Measurements from ENCODE around the gene TMEM81. TPM values are rescaled to one million over a fixed set of nuclear protein-coding genes. Genes with fewer than 3 reads are reported as not detected.

The TMEM81 gene
- total RNA-seq, result 1.1 and 2.5 TPM in 2 replicates

GRCh38 chr1:205084360-205084759 lies at the start of gene TMEM81:
Gene TMEM81, minus strand, starts transcription at chr1:205084460. Its CDS starts 140 bp downstream, at chr1:205084320.

GRCh38 chr1:205121660-205122488 lies 37.6 kb upstream of the TMEM81 start, which contains the start of gene RBBP5:
Gene RBBP5, minus strand, starts transcription at chr1:205121978. Its CDS starts 105 bp downstream, at chr1:205121873.

GRCh38 chr1:205042911-205043806 lies 41.1 kb downstream of the TMEM81 start, which contains the start of gene CNTN2:
Gene CNTN2, plus strand, starts transcription at chr1:205043212. Its CDS starts 9,974 bp downstream, at chr1:205053186.

Other genes with a start within 250 kb of the TMEM81 start
- gene NFASC, start 213.6 kb downstream of the TMEM81 start, total RNA-seq, result 25.7 and 32.7 TPM in 2 replicates
- not detected in 2 replicates for gene CNTN2, start 41.2 kb downstream of the TMEM81 start, total RNA-seq
- 14.8 and 20.4 TPM in 2 replicates for gene RBBP5, start 37.5 kb upstream of the TMEM81 start, total RNA-seq
- 19.2 and 19.8 TPM in 2 replicates for gene DSTYK, start 127.2 kb upstream of the TMEM81 start, total RNA-seq
- gene TMCC2, start 143.5 kb upstream of the TMEM81 start, total RNA-seq, result 1.3 and 1.8 TPM in 2 replicates
- gene NUAK2, start 237.3 kb upstream of the TMEM81 start, total RNA-seq, result 3.9 and 4.8 TPM in 2 replicates

Measured in smooth muscle cell of bladder (primary cell).